Prostate gland (tissue), 2 donors: Measurements from ENCODE around the gene NT5DC4. TPM values are rescaled to one million over a fixed set of nuclear protein-coding genes. Genes with fewer than 3 reads are reported as not detected.

Experiments
- DNase-seq: peaks from one replicate; pipeline ENCODE4 v3.0.0-alpha.2; 2019; ENCODE audit warnings: low spot score
- H3K27ac ChIP-seq, 2 donors: fragments of 200-600 bp; sonication (generic); 2 replicates each; pipeline ENCODE4 v1.5.1; 2017 to 2019
- H3K27me3 ChIP-seq: fragments of 200-600 bp; sonication (generic); replicated peaks from 2 replicates; pipeline ENCODE4 v1.5.1; 2019; ENCODE audit not compliant: insufficient read depth
- H3K36me3 ChIP-seq, 2 donors: fragments of 200-600 bp; sonication (generic); 1 replicate in 1 of 2; 2 replicates in 1 of 2; pipeline versions ENCODE4 v1.5.1 to v1.8.1; 2017 to 2019
- H3K4me1 ChIP-seq: fragments of 200-600 bp; sonication (generic); replicated peaks from 2 replicates; pipeline ENCODE4 v1.5.1; 2019
- H3K4me3 ChIP-seq, 2 donors: fragments of 200-600 bp; sonication (generic); 2 replicates each; pipeline ENCODE4 v1.5.1; 2017 to 2019
- H3K9me3 ChIP-seq: fragments of 200-600 bp; sonication (generic); 2 replicates; pipeline ENCODE4 v1.5.1; 2017
- POLR2A ChIP-seq: fragments of 450-650 bp; IDR thresholded peaks from one replicate; pipeline ENCODE4 v1.6.1; 2016; ENCODE audit warnings: antibody characterized with exemption, mild to moderate bottlenecking
- POLR2AphosphoS5 ChIP-seq: sonication (generic); formaldehyde crosslinking; IDR thresholded peaks from one replicate; pipeline ENCODE4 v1.6.1; 2017; ENCODE audit warnings: antibody characterized with exemption
- WGBS: methylation state at CpG from one replicate; pipeline ENCODE4 v1.1.5; 2018; 5-methylcytosine and 5-hydroxymethylcytosine counted together
- intact Hi-C: fragments of 100-400 bp; cut with DNase I; formaldehyde crosslinking; loops from one replicate; pipeline ENCODE4 v1.14.2; 2022
- total RNA-seq, 2 donors: library from RNA; depleted of rRNA; stranded (reverse); fragments of >200 nt; gene quantifications; one replicate each; pipeline ENCODE4 v1.1.0, GENCODE V29; 2016
- TF ChIP-seq, protein P1 (sequence below), 4 experiments: fragments of 200-600 bp in 2 of 4; fragments of 450-650 bp in 2 of 4; sonication (generic) in 2 of 4; IDR thresholded peaks; 1 replicate in 3 of 4; 2 replicates in 1 of 4; pipeline ENCODE4 v1.5.1; 2016 to 2019; ENCODE audit warnings: antibody characterized with exemption in 4 of 4, mild to moderate bottlenecking in 2 of 4, moderate library complexity in 2 of 4

NT5DC4 gene
- total RNA-seq, 2 donors from 2014 or later: 0.23 TPM; not detected in 1

DNA sequence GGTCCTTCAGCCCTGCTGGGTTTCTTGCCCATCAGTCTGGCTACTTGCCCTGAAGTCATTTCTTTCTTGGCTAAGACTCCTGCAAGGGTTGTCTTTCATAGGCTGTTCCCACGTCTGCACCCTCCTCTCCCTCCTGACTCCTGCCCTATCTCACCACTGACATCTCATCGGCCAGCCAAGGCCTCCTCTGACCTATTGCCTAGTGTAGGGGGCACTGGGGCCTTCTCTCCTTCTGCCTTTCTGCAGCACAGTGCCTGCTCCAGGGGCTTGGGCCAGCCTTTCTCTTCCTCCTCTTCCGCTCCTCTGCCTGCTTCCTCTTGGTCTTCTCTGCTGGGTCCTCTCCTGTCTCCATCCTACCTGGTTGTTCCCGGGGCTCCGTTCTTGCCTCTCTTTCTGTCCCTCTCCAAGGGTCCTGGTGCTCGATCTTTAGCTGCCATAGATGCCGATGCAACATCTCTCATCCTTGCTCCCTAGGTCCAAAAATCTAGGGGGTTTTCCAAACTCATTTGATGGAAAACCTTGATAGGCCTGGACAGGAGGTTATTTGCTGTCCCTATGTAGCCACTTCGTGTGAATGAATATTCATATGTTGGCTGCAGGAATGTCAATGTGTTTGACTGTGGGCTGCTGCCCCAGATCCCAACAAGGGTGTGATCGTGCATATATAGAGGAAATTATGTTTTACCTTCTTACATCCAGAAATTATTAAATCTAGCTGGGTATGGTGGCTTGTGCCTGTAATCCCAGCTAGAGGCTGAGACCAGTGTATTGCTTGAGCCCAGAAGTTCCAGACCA lies 9.7 kb upstream of the NT5DC4 start:
- DNase-seq: no peak
- H3K27ac ChIP-seq: no peak overlapping the region
- H3K9me3 ChIP-seq: no peaks in the 10 kb centered on the region
- intact Hi-C loops: no loop called here
- H3K27me3 ChIP-seq: no peaks in the 10 kb centered on the region
- 86% methylated on average over 9 of the region's 9 CpGs for WGBS
- TF ChIP-seq POLR2A: no peak
- TF ChIP-seq, protein P1, sequence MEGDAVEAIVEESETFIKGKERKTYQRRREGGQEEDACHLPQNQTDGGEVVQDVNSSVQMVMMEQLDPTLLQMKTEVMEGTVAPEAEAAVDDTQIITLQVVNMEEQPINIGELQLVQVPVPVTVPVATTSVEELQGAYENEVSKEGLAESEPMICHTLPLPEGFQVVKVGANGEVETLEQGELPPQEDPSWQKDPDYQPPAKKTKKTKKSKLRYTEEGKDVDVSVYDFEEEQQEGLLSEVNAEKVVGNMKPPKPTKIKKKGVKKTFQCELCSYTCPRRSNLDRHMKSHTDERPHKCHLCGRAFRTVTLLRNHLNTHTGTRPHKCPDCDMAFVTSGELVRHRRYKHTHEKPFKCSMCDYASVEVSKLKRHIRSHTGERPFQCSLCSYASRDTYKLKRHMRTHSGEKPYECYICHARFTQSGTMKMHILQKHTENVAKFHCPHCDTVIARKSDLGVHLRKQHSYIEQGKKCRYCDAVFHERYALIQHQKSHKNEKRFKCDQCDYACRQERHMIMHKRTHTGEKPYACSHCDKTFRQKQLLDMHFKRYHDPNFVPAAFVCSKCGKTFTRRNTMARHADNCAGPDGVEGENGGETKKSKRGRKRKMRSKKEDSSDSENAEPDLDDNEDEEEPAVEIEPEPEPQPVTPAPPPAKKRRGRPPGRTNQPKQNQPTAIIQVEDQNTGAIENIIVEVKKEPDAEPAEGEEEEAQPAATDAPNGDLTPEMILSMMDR (IDR thresholded peaks at IDR 0.05): no peak
- TF ChIP-seq POLR2AphosphoS5: no peak
- H3K36me3 ChIP-seq: no peaks in the 10 kb centered on the region
- no peak overlapping the region for H3K4me3 ChIP-seq
- no peaks in the 10 kb centered on the region for H3K4me1 ChIP-seq

DNA sequence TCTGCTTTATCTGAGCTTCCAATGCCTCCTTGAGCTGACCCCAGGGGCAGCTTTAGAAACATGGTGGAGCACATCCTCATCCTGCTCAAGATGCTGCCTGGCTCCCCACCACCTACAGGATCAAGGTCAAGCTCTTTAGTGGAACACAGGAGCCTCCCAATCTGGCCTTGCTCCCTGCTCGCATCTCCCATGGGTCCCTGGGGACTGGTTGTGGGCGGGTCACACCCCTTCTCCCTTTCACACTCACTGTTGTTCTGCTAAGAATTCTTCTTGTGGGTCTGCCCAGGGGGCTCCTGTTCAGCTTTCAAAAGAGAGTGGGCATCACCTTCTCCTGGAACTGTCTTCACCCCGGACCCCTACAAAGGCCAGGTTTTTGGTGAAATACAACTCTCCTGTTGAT lies 8.4 kb upstream of the NT5DC4 start:
- 69% methylated on average over 3 of the region's 3 CpGs for WGBS
- Histone ChIP-seq H3K4me3 (no peak overlapping the region), H3K36me3 (no peaks in the 10 kb centered on the region), H3K27me3 (no peaks in the 10 kb centered on the region), H3K4me1 (no peaks in the 10 kb centered on the region), H3K27ac (no peak overlapping the region), H3K9me3 (no peaks in the 10 kb centered on the region)
- DNase-seq: no peak
- TF ChIP-seq, protein P1 (IDR thresholded peaks at IDR 0.05): no peak
- TF ChIP-seq POLR2A: no peak
- TF ChIP-seq POLR2AphosphoS5: no peak
- intact Hi-C loops: no loop called here

DNA sequence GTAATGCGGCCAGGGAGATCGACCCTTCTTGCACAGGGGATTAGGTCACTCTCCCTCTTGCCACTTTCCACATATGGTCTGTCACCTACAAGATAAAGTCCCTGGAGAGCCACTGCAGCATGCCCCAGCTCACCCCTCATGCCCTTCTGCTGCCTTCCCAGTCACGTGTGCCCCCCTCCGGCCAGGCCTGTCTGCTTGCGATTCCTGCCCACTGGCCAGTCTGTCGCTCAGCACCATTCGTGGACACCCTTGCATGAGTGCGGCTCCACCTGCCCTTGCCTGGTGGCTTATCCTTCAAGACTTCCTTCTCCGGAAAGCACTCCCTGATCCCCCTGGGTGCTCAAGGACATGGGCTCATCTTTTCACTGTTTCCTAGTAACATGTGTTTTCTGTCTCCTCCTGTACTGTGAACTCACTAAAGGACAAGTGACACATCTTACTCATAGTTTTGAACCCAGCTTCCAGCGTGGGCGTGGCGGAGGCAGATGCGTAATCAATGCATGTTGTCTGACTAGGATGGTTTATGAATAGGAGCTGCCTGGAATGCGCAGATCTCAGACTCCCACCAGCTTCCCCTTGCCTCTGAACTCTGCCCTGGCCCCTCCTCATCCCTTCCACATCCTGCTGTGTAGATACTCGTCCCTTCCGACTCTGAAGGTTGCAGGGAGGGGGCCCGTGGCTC lies 7.8 kb upstream of the NT5DC4 start:
- Histone ChIP-seq H3K36me3 (no peaks in the 10 kb centered on the region), H3K4me3 (no peak overlapping the region), H3K27me3 (no peaks in the 10 kb centered on the region), H3K4me1 (no peaks in the 10 kb centered on the region), H3K9me3 (no peaks in the 10 kb centered on the region), H3K27ac (no peak overlapping the region)
- TF ChIP-seq, protein P1 (IDR thresholded peaks at IDR 0.05): no peak
- TF ChIP-seq POLR2AphosphoS5 (no peak), POLR2A (no peak)
- intact Hi-C loops: no loop called here
- no peak for DNase-seq
- WGBS: 78% methylated on average over 17 of the region's 17 CpGs

DNA sequence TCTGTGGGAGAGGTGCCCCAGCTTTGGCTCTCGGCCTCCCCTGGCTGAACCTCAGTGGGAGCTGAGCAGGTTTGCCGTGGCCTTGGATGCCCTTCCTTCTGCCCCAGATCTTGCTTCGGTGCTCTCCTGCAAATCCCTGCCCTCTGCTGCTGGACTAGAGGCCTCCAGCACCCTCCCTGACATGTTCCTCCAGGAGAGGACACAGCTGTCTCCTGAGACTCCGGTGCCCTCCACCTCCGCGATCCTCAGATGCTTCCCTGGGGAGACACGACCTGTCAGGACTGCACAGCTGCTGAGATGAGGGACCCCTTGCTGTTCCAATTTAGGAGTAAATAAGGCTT lies 7.3 kb upstream of the NT5DC4 start:
- Histone ChIP-seq H3K27ac (no peak overlapping the region), H3K27me3 (no peaks in the 10 kb centered on the region), H3K36me3 (no peaks in the 10 kb centered on the region), H3K4me3 (no peak overlapping the region), H3K4me1 (no peaks in the 10 kb centered on the region), H3K9me3 (no peaks in the 10 kb centered on the region)
- intact Hi-C loops: no loop called here
- TF ChIP-seq, protein P1 (IDR thresholded peaks at IDR 0.05): no peak
- TF ChIP-seq POLR2AphosphoS5: no peak
- TF ChIP-seq POLR2A: no peak
- DNase-seq: no peak
- WGBS: 66% methylated on average over 6 of the region's 7 CpGs

DNA sequence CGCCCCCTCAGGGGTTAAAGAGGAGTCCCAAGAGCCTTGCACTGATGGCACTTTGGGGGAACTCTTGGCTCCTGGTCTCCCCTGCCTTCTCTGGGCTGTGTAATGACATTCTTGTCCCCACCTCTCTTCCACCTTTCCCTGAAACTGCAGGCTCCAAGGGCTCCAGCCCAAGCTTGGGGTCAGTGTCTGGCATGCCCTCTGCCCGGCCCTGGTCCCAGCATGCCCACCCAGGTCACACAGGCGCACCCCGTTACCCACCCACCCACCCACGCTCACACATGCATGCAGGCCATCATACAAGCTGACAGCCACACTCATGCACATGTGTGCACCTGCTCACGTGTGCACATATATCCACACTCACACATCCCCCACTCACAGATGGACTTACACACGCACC lies 6.9 kb upstream of the NT5DC4 start:
- Histone ChIP-seq H3K4me3 (no peak overlapping the region), H3K27ac (no peak overlapping the region), H3K36me3 (no peaks in the 10 kb centered on the region), H3K4me1 (no peaks in the 10 kb centered on the region), H3K9me3 (no peaks in the 10 kb centered on the region), H3K27me3 (no peaks in the 10 kb centered on the region)
- intact Hi-C loops: no loop called here
- TF ChIP-seq POLR2AphosphoS5 (no peak), POLR2A (no peak)
- TF ChIP-seq, protein P1 (IDR thresholded peaks at IDR 0.05): no peak
- no peak for DNase-seq
- WGBS: 95% methylated on average over 6 of the region's 7 CpGs
